ENCODE measurements around the gene PPP6R2. TPM values are rescaled to one million over a fixed set of nuclear protein-coding genes. Genes with fewer than 3 reads are reported as not detected.

Gene PPP6R2
- polyA plus RNA-seq, 1 donor from 2014 or later, result 85.4 TPM

- H2AFZ ChIP-seq (ENCODE audit: low read depth, low read length), result no peak overlapping the region
- no peak overlapping the region for H3K4me2 ChIP-seq (ENCODE audit: low read length)
- no peaks in the 10 kb centered on the region for H3K36me3 ChIP-seq (ENCODE audit: insufficient read depth, low read length)
- no peak overlapping the region for H3K4me3 ChIP-seq (ENCODE audit: low read length)
- no peak overlapping the region for H3K27ac ChIP-seq (ENCODE audit: low read length)
- H3K79me2 ChIP-seq (replicated peaks; ENCODE audit: insufficient read depth, low read length), result peaks cover 4% of the 10 kb centered on the region
- H3K9me3 ChIP-seq (ENCODE audit: low read length), result no peaks in the 10 kb centered on the region
- H3F3A ChIP-seq (ENCODE audit: insufficient read depth, low read length, poor library complexity, severe bottlenecking), result no peaks in the 10 kb centered on the region
- no peaks in the 10 kb centered on the region for H4K20me1 ChIP-seq (ENCODE audit: insufficient read depth)
- H3K27me3 ChIP-seq (ENCODE audit: insufficient read depth, low read depth, low read length), result no peaks in the 10 kb centered on the region
- H3K9ac ChIP-seq (ENCODE audit: low read length), result no peak overlapping the region
- TF ChIP-seq SMC3 (conservative IDR thresholded peaks at IDR 0.05; ENCODE audit: poor library complexity), result no peak
- TF ChIP-seq RAD21 (conservative IDR thresholded peaks at IDR 0.05), result no peak
- no peak for TF ChIP-seq EZH2 (IDR thresholded peaks at IDR 0.05; ENCODE audit: borderline replicate concordance, insufficient read depth, low read length, poor library complexity, severe bottlenecking)
- TF ChIP-seq TAF1 (IDR thresholded peaks at IDR 0.05; ENCODE audit: low read depth), result no peak
- TF ChIP-seq CTCF (IDR thresholded peaks at IDR 0.05; ENCODE audit: poor library complexity, severe bottlenecking), result no peak
- no peak for TF ChIP-seq POLR2AphosphoS5 (IDR thresholded peaks at IDR 0.05)
- no peak for TF ChIP-seq REST (IDR thresholded peaks at IDR 0.05; ENCODE audit: borderline replicate concordance)
- no peak for TF ChIP-seq MXI1 (conservative IDR thresholded peaks at IDR 0.05; ENCODE audit: poor library complexity, severe bottlenecking)
- TF ChIP-seq EP300 (conservative IDR thresholded peaks at IDR 0.05; ENCODE audit: poor library complexity, severe bottlenecking), result no peak
- no peaks in the 10 kb centered on the region for H3K9me2 ChIP-seq (ENCODE audit: insufficient read depth, low read length)
These were observed 23.0 kb upstream of the PPP6R2 start for GRCh38 chr22:50320116-50320515.

- Histone ChIP-seq H3K4me3 (ENCODE audit: low read length) (no peak overlapping the region), H3F3A (ENCODE audit: insufficient read depth, low read length, poor library complexity, severe bottlenecking) (no peaks in the 10 kb centered on the region), H3K79me2 (replicated peaks; ENCODE audit: insufficient read depth, low read length) (peaks cover 10% of the 10 kb centered on the region), H3K9ac (ENCODE audit: low read length) (no peak overlapping the region), H3K36me3 (ENCODE audit: insufficient read depth, low read length) (no peaks in the 10 kb centered on the region), H3K27ac (ENCODE audit: low read length) (no peak overlapping the region), H3K9me2 (ENCODE audit: insufficient read depth, low read length) (no peaks in the 10 kb centered on the region), H2AFZ (ENCODE audit: low read depth, low read length) (no peak overlapping the region), H3K4me2 (ENCODE audit: low read length) (no peak overlapping the region), H4K20me1 (ENCODE audit: insufficient read depth) (no peaks in the 10 kb centered on the region), H3K27me3 (ENCODE audit: insufficient read depth, low read depth, low read length) (no peaks in the 10 kb centered on the region), H3K9me3 (ENCODE audit: low read length) (no peaks in the 10 kb centered on the region)
- TF ChIP-seq REST (IDR thresholded peaks at IDR 0.05; ENCODE audit: borderline replicate concordance) (no peak), MXI1 (conservative IDR thresholded peaks at IDR 0.05; ENCODE audit: poor library complexity, severe bottlenecking) (no peak), CTCF (IDR thresholded peaks at IDR 0.05; ENCODE audit: poor library complexity, severe bottlenecking) (no peak), POLR2AphosphoS5 (IDR thresholded peaks at IDR 0.05) (no peak), RAD21 (conservative IDR thresholded peaks at IDR 0.05) (no peak), SMC3 (conservative IDR thresholded peaks at IDR 0.05; ENCODE audit: poor library complexity) (no peak), EP300 (conservative IDR thresholded peaks at IDR 0.05; ENCODE audit: poor library complexity, severe bottlenecking) (no peak), TAF1 (IDR thresholded peaks at IDR 0.05; ENCODE audit: low read depth) (no peak), EZH2 (IDR thresholded peaks at IDR 0.05; ENCODE audit: borderline replicate concordance, insufficient read depth, low read length, poor library complexity, severe bottlenecking) (no peak)
These were observed 22.3 kb upstream of the PPP6R2 start for GRCh38 chr22:50320671-50321325.

Data from neural cell (in vitro differentiated cells).